HG02870 (cell line): Measurements from ENCODE around the gene RIMS3.
"Not testable (repeated sequence)": the region's sequence is repeated elsewhere in the genome, so short reads cannot be mapped to it uniquely, and the experiment has no call there.

Source experiments
- ATAC-seq: cut with Tn5 transposase; IDR thresholded peaks from one replicate; pipeline ENCODE4 v1.9.1; 2021; ENCODE audit warnings: mild to moderate bottlenecking, moderate library complexity; ENCODE audit not compliant: unreplicated experiment

RIMS3 gene

GRCh38 chr1:40665335-40666171, at the start of gene RIMS3:
TSS of gene RIMS3 (minus strand) at chr1:40665682. CDS start at chr1:40641925, 23,757 bp downstream.
- peak; percentile 59 for ATAC-seq

- ATAC-seq, result no peak
Observed at GRCh38 chr1:40712997-40713396, 47.5 kb upstream of the RIMS3 start.

- no peak for ATAC-seq
Observed at GRCh38 chr1:40712405-40712944, 47.0 kb upstream of the RIMS3 start.

GRCh38 chr1:40711465-40712404, 46.3 kb upstream of the RIMS3 start:
- no peak for ATAC-seq

- no peak for ATAC-seq
Observed at GRCh38 chr1:40710581-40711315, 45.3 kb upstream of the RIMS3 start.

GRCh38 chr1:40709802-40710278, 44.4 kb upstream of the RIMS3 start:
- no peak for ATAC-seq

GRCh38 chr1:40709100-40709801, 43.8 kb upstream of the RIMS3 start:
- ATAC-seq, result peak; percentile 74

GRCh38 chr1:40708750-40709099, 43.2 kb upstream of the RIMS3 start:
- ATAC-seq, result peak; percentile 44

- ATAC-seq, result no peak
Observed at GRCh38 chr1:40706626-40707025, 41.1 kb upstream of the RIMS3 start.

- ATAC-seq, result no peak
Observed at GRCh38 chr1:40704817-40705733, 39.6 kb upstream of the RIMS3 start.

- ATAC-seq, result no peak
Observed at GRCh38 chr1:40703316-40703715, 37.8 kb upstream of the RIMS3 start.

GRCh38 chr1:40702810-40703209, 37.3 kb upstream of the RIMS3 start:
- not testable (repeated sequence) for ATAC-seq

- ATAC-seq, result no peak
Observed at GRCh38 chr1:40701684-40702083, 36.2 kb upstream of the RIMS3 start.

GRCh38 chr1:40699787-40700186, 34.3 kb upstream of the RIMS3 start:
- peak; percentile 77 for ATAC-seq

GRCh38 chr1:40697436-40697835, 32.0 kb upstream of the RIMS3 start:
- no peak for ATAC-seq

GRCh38 chr1:40696294-40696693, 30.8 kb upstream of the RIMS3 start:
- ATAC-seq, result no peak

GRCh38 chr1:40694353-40694874, 28.9 kb upstream of the RIMS3 start:
- ATAC-seq, result no peak

GRCh38 chr1:40693425-40693824, 27.9 kb upstream of the RIMS3 start:
- ATAC-seq, result no peak

- ATAC-seq, result peak; percentile 2
Observed at GRCh38 chr1:40692429-40692895, 27.0 kb upstream of the RIMS3 start.
